Heart left ventricle (tissue), 13 donors: ENCODE results near the gene ENDOU.

ENCODE experiments used
- CTCF ChIP-seq, 12 donors: fragments of 200-600 bp; sonication (generic) in 4 of 12; IDR thresholded peaks; one replicate each; pipeline versions ENCODE4 v1.5.0 to v1.8.0; 2018 to 2022; ENCODE audit warnings: antibody characterized with exemption in 12 of 12, mild to moderate bottlenecking in 5 of 12
- POLR2A ChIP-seq, 2 donors: fragments of 450-650 bp; IDR thresholded peaks; one replicate each; pipeline ENCODE4 v1.6.1; 2017; ENCODE audit warnings: antibody characterized with exemption in 2 of 2, mild to moderate bottlenecking in 2 of 2, moderate library complexity in 2 of 2
- donor health status: ischemic (EF 13 %, LVEDD 7.1; RV severe dilation, severe dysfunction).
- donor health status: DM: no; HTN: yes; CAD: no.
- donor health status: DM: no; HTN: no; CAD: no.
- donor health status: ischemic (EF 25% LVEDD 6.9; RV normal size, moderate dysfunction).
- donor health status: ischemic (EF 25% LVEDD 5.7; RV mildly dilated, moderate dysfunction).
- donor health status: ischemic (EF 35%, LVEDD 5.7; RV mildly dilated, moderate dysfunction).
- donor health status: nonischemic (EF 11% LVEDD 7.7; RV severe dilation, severe dysfunction).
- donor health status: DM: yes; HTN: yes; CAD: no.
- donor health status: PGD.
- donor health status: ischemic (EF 29% LVEDD 5.4; RV normal size, mild dysfunction).
- donor health status: nonischemic (EF 23%, LVEDD 6.1; RV moderate dilation, normal function).

- no peak for TF ChIP-seq POLR2A (IDR thresholded peaks at IDR 0.05)
- no peak for TF ChIP-seq CTCF (IDR thresholded peaks at IDR 0.05)
Measured at GRCh38 chr12:47731723-47732122, 6.4 kb upstream of the ENDOU start.
